Tibial nerve (tissue), 4 donors: ENCODE results near the gene STAC3. TPM values are rescaled to one million over a fixed set of nuclear protein-coding genes. Genes with fewer than 3 reads are reported as not detected.

Experiments used
- DNase-seq, 2 donors: peaks; one replicate each; pipeline ENCODE4 v3.0.0-alpha.2; 2019; ENCODE audit warnings: low spot score in 2 of 2
- H3K27ac ChIP-seq, 4 donors: fragments of 200-600 bp; sonication (generic) in 3 of 4; one replicate each; pipeline ENCODE4 v1.5.1; 2017 to 2019; ENCODE audit warnings: mild to moderate bottlenecking in 1 of 4
- H3K27me3 ChIP-seq, 2 donors: fragments of 200-600 bp; sonication (generic) in 1 of 2; one replicate each; pipeline versions ENCODE4 v1.5.1 to v1.6.0; 2017 to 2019
- H3K36me3 ChIP-seq, 3 donors: fragments of 200-600 bp; sonication (generic); one replicate each; pipeline ENCODE4 v1.5.1; 2018 to 2019
- H3K4me1 ChIP-seq, 4 donors: fragments of 200-600 bp; sonication (generic) in 3 of 4; one replicate each; pipeline ENCODE4 v1.5.1; 2017 to 2019
- H3K4me3 ChIP-seq, 4 donors: fragments of 200-600 bp; sonication (generic) in 3 of 4; one replicate each; pipeline ENCODE4 v1.5.1; 2017 to 2019; ENCODE audit warnings: mild to moderate bottlenecking in 1 of 4, moderate library complexity in 1 of 4
- H3K9me3 ChIP-seq, 4 donors: fragments of 200-600 bp; sonication (generic) in 3 of 4; one replicate each; pipeline ENCODE4 v1.5.1; 2017 to 2019
- EP300 ChIP-seq, 2 donors: sonication (generic); formaldehyde crosslinking; IDR thresholded peaks; one replicate each; pipeline ENCODE4 v1.6.1; 2017; ENCODE audit warnings: antibody characterized with exemption in 2 of 2, mild to moderate bottlenecking in 1 of 2
- POLR2A ChIP-seq, 2 donors: fragments of 450-650 bp; IDR thresholded peaks; one replicate each; pipeline ENCODE4 v1.6.1; 2017; ENCODE audit warnings: antibody characterized with exemption in 2 of 2, mild to moderate bottlenecking in 2 of 2, moderate library complexity in 2 of 2
- WGBS, 2 donors: methylation state at CpG; one replicate each; pipeline ENCODE4 v1.1.5; 2018; 5-methylcytosine and 5-hydroxymethylcytosine counted together
- total RNA-seq, 4 donors: library from RNA; depleted of rRNA; stranded (reverse); fragments of >200 nt; gene quantifications; one replicate each; pipeline ENCODE4 v1.1.0, GENCODE V29; 2016
- TF ChIP-seq, protein P1 (sequence below), 5 experiments: fragments of 200-600 bp in 3 of 5; fragments of 450-650 bp in 2 of 5; sonication (generic) in 3 of 5; IDR thresholded peaks; one replicate each; pipeline ENCODE4 v1.5.1; 2016 to 2019; ENCODE audit warnings: antibody characterized with exemption in 5 of 5, mild to moderate bottlenecking in 3 of 5, moderate library complexity in 2 of 5

The STAC3 gene
- total RNA-seq, 4 donors from 2014 or later = 1.7 to 5.0 (median 3.6) TPM; not detected in 1

DNA sequence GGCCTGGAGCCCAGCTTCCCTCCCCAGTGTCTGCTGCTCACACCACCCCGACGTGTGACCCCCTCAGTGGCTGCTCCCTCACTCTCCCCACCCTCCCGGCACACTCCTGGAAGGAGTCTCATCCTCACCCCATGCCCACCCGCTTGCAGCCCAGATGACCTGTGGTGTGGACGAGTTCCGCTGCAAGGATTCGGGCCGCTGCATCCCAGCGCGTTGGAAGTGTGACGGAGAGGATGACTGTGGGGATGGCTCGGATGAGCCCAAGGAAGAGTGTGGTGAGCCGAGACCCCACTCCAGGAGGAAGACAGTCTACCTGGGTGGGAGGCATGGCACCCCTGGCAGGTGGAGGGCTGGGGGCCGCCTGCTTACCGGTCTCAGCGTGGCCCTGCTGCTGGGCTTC lies 49.4 kb downstream of the STAC3 start:
- 72 to 84% methylated on average over 16 of the region's 16 CpGs for WGBS, 2 donors
- H3K36me3 ChIP-seq = peaks cover 4 to 100% (median 20%) of the 10 kb centered on the region in 3 donors
- H3K27ac ChIP-seq = no peak overlapping the region
- DNase-seq = no peak
- no peak overlapping the region for H3K4me3 ChIP-seq
- H3K9me3 ChIP-seq = no peaks in the 10 kb centered on the region
- no peaks in the 10 kb centered on the region for H3K4me1 ChIP-seq
- TF ChIP-seq POLR2A (IDR thresholded peaks at IDR 0.05) = no peak
- TF ChIP-seq EP300 (IDR thresholded peaks at IDR 0.05) = no peak
- TF ChIP-seq, protein P1, sequence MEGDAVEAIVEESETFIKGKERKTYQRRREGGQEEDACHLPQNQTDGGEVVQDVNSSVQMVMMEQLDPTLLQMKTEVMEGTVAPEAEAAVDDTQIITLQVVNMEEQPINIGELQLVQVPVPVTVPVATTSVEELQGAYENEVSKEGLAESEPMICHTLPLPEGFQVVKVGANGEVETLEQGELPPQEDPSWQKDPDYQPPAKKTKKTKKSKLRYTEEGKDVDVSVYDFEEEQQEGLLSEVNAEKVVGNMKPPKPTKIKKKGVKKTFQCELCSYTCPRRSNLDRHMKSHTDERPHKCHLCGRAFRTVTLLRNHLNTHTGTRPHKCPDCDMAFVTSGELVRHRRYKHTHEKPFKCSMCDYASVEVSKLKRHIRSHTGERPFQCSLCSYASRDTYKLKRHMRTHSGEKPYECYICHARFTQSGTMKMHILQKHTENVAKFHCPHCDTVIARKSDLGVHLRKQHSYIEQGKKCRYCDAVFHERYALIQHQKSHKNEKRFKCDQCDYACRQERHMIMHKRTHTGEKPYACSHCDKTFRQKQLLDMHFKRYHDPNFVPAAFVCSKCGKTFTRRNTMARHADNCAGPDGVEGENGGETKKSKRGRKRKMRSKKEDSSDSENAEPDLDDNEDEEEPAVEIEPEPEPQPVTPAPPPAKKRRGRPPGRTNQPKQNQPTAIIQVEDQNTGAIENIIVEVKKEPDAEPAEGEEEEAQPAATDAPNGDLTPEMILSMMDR (IDR thresholded peaks at IDR 0.05) = no peak
- no peaks in the 10 kb centered on the region for H3K27me3 ChIP-seq

- no peaks in the 10 kb centered on the region for H3K4me1 ChIP-seq
- no peak overlapping the region for H3K27ac ChIP-seq
- no peaks in the 10 kb centered on the region for H3K9me3 ChIP-seq
- no peak for DNase-seq
- WGBS, 2 donors = 75 to 79% methylated on average over 6 to 8 of the region's 8 CpGs
- no peak overlapping the region for H3K4me3 ChIP-seq
- H3K36me3 ChIP-seq = peaks cover 4 to 100% (median 16%) of the 10 kb centered on the region in 3 donors
- TF ChIP-seq POLR2A (IDR thresholded peaks at IDR 0.05) (no peak), EP300 (IDR thresholded peaks at IDR 0.05) (no peak)
- TF ChIP-seq, protein P1 (IDR thresholded peaks at IDR 0.05) = no peak
- no peaks in the 10 kb centered on the region for H3K27me3 ChIP-seq
These were observed 49.8 kb downstream of the STAC3 start for GRCh38 chr12:57201219-57201618.

GRCh38 chr12:57200497-57200896 lies 50.5 kb downstream of the STAC3 start:
- TF ChIP-seq EP300 (IDR thresholded peaks at IDR 0.05) (no peak), POLR2A (IDR thresholded peaks at IDR 0.05) (no peak)
- TF ChIP-seq, protein P1 (IDR thresholded peaks at IDR 0.05) = no peak
- WGBS, 2 donors = 86 to 93% methylated on average over 5 to 11 of the region's 15 CpGs
- Histone ChIP-seq H3K9me3 (no peaks in the 10 kb centered on the region), H3K4me3 (no peak overlapping the region), H3K4me1 (no peaks in the 10 kb centered on the region), H3K27me3 (no peaks in the 10 kb centered on the region), H3K36me3 (peaks cover 2 to 100% (median 12%) of the 10 kb centered on the region in 3 donors), H3K27ac (no peak overlapping the region)
- DNase-seq = no peak

GRCh38 chr12:57199191-57199590 lies 51.8 kb downstream of the STAC3 start:
- WGBS, 2 donors = 80 to 84% methylated on average over 9 to 13 of the region's 15 CpGs
- TF ChIP-seq EP300 (IDR thresholded peaks at IDR 0.05) (no peak), POLR2A (IDR thresholded peaks at IDR 0.05) (no peak)
- TF ChIP-seq, protein P1 (IDR thresholded peaks at IDR 0.05) = no peak
- no peak for DNase-seq
- H3K27ac ChIP-seq = no peak overlapping the region
- H3K36me3 ChIP-seq = peaks cover 2 to 100% (median 14%) of the 10 kb centered on the region in 3 donors
- no peaks in the 10 kb centered on the region for H3K9me3 ChIP-seq
- H3K4me1 ChIP-seq = no peaks in the 10 kb centered on the region
- no peaks in the 10 kb centered on the region for H3K27me3 ChIP-seq
- H3K4me3 ChIP-seq = no peak overlapping the region

- H3K36me3 ChIP-seq = peaks cover 2 to 100% (median 19%) of the 10 kb centered on the region in 3 donors
- no peaks in the 10 kb centered on the region for H3K4me1 ChIP-seq
- TF ChIP-seq, protein P1 (IDR thresholded peaks at IDR 0.05) = no peak
- TF ChIP-seq EP300 (IDR thresholded peaks at IDR 0.05) = no peak
- TF ChIP-seq POLR2A (IDR thresholded peaks at IDR 0.05) = no peak
- H3K4me3 ChIP-seq = no peak overlapping the region
- no peak for DNase-seq
- 89 to 92% methylated on average over 4 to 17 of the region's 17 CpGs for WGBS, 2 donors
- H3K27ac ChIP-seq = no peak overlapping the region
- H3K9me3 ChIP-seq = no peaks in the 10 kb centered on the region
- no peaks in the 10 kb centered on the region for H3K27me3 ChIP-seq
These were observed 52.7 kb downstream of the STAC3 start for GRCh38 chr12:57198329-57198728.
